Body of pancreas (tissue), 4 donors: ENCODE results near the gene ASCL5.

Experiments
- CTCF ChIP-seq, 7 experiments: fragments of 450-650 bp in 4 of 7; fragments of 200-600 bp in 3 of 7; sonication (generic) in 3 of 7; IDR thresholded peaks; one replicate each; pipeline ENCODE4 v1.5.1; 2016 to 2019; ENCODE audit warnings: antibody characterized with exemption in 7 of 7
- POLR2A ChIP-seq, 3 donors: fragments of 450-650 bp; IDR thresholded peaks; one replicate each; pipeline ENCODE4 v1.6.1; 2016; ENCODE audit warnings: antibody characterized with exemption in 3 of 3, mild to moderate bottlenecking in 2 of 3

DNA sequence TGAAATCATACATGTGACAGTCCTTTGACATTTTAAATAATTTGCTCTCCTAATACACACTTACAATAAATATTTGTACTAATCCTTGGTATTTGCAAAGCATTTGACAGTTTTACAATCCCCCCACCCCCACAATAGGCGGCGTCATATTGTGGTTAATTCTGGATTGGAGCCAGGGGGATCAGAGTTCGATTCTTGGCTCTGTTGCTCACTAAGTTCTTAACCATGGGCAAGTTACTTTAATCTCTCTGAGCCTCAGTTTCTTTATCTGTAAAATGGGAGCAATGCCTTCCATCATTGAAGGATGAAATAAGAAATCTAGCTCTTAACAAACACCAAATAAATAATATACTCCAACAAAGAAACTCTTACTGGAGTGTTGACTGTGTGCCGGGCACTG lies 38.6 kb downstream of the ASCL5 start:
- TF ChIP-seq CTCF (IDR thresholded peaks at IDR 0.05) (no peak), POLR2A (IDR thresholded peaks at IDR 0.05) (no peak)
